Prostate gland (tissue), 2 donors: ENCODE results near the gene TWF1.

ENCODE experiments used
- POLR2AphosphoS5 ChIP-seq: sonication (generic); formaldehyde crosslinking; IDR thresholded peaks from one replicate; pipeline ENCODE4 v1.6.1; 2017; ENCODE audit warnings: antibody characterized with exemption
- TF ChIP-seq, protein P1 (sequence below), 4 experiments: fragments of 200-600 bp in 2 of 4; fragments of 450-650 bp in 2 of 4; sonication (generic) in 2 of 4; IDR thresholded peaks; 1 replicate in 3 of 4; 2 replicates in 1 of 4; pipeline ENCODE4 v1.5.1; 2016 to 2019; ENCODE audit warnings: antibody characterized with exemption in 4 of 4, mild to moderate bottlenecking in 2 of 4, moderate library complexity in 2 of 4

DNA sequence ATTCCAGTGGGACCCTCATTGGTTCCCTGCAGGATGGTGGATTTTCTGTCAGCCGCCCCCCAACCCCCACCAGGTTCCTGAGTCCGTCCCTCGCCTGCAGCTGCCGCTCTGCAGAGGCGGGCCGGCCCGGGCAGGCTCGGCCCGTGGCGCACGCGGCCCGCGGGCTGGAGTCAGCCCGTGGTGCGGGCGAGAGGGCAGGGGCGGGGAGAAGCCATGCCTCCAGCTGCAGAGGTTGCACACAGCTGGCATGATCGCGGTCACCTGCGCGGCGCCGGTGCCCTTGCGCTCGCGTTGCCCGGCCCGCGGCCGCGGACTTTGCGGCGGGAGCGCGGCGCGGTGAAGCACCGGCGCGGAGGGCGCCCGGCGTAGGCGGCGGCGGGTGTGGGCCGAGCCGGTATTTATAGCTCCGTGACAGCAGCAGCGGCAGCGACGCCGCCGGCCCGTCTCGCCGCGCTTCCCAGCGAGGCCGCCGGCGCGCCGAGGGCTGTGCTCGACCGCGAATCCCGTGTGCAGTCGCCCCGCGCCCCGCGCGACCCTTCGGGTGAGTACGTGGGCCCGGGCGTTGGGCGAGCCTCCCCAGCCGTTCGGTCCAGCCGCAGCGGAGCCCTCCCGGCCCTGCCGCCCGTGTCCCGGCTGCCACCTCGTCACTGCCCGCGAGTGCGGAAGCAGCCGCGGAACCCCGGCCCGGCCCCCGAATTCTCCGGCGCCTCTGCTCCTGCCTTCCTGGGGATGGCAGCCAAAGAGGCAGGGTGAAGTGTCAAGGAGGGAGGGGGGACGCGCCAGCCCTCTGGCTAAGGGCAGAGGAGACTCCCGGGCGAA, 29.7 kb upstream of the TWF1 start, which contains the start of gene TMEM117:
- no peak for TF ChIP-seq POLR2AphosphoS5
- TF ChIP-seq, protein P1, sequence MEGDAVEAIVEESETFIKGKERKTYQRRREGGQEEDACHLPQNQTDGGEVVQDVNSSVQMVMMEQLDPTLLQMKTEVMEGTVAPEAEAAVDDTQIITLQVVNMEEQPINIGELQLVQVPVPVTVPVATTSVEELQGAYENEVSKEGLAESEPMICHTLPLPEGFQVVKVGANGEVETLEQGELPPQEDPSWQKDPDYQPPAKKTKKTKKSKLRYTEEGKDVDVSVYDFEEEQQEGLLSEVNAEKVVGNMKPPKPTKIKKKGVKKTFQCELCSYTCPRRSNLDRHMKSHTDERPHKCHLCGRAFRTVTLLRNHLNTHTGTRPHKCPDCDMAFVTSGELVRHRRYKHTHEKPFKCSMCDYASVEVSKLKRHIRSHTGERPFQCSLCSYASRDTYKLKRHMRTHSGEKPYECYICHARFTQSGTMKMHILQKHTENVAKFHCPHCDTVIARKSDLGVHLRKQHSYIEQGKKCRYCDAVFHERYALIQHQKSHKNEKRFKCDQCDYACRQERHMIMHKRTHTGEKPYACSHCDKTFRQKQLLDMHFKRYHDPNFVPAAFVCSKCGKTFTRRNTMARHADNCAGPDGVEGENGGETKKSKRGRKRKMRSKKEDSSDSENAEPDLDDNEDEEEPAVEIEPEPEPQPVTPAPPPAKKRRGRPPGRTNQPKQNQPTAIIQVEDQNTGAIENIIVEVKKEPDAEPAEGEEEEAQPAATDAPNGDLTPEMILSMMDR (IDR thresholded peaks at IDR 0.05): no peak
